HG03095 (cell line): ENCODE measurements around the gene HSPA1A.
"Not testable (repeated sequence)": the region's sequence is repeated elsewhere in the genome, so short reads cannot be mapped to it uniquely, and the experiment has no call there.

Experiments used
- ATAC-seq: cut with Tn5 transposase; IDR thresholded peaks from one replicate; pipeline ENCODE4 v1.9.1; 2021; ENCODE audit warnings: moderate library complexity; ENCODE audit not compliant: unreplicated experiment

The HSPA1A gene

DNA sequence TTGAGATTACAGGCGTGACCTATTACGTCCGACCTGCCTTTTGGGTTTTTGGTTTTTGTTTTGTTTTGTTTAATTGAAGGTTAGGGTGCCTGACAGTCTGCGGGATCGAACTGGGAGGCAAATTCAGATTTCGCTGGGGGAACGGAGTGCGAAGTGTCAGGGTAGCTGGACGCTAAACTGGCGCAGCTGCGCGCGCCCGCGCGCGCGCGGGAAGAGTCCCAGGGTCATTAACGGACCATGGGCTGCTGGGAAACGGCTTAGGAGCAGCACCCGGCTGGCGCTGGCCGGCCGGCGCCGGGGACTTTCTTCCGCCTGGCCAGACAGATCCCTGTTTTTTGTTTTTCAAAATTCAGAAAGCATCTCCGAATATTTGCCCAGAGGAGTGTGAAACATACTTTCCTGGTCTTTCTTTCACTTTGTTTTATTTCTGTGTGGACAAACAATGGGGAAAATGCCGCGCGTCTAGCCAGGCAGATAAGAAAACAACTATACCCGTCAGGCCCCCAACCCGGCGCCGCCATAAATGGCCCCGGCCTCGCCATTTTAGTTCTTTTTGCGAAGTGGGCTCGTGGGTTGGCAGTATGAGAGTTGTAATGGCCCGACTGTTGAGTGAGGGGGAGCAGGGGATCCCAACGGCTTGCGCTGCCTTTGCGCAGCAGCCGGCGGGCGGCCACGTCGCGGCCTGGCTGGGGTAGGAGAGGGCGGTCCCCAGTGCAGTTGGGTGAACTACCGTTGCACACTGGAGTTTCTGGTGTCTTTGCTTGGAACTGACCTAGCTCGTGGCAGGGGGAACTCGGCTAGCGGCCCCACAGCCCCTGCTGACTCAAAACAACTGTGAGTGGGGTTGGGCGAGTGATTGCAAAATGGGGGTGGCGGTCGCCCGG lies 19.3 kb downstream of the HSPA1A start:
- no peak for ATAC-seq

DNA sequence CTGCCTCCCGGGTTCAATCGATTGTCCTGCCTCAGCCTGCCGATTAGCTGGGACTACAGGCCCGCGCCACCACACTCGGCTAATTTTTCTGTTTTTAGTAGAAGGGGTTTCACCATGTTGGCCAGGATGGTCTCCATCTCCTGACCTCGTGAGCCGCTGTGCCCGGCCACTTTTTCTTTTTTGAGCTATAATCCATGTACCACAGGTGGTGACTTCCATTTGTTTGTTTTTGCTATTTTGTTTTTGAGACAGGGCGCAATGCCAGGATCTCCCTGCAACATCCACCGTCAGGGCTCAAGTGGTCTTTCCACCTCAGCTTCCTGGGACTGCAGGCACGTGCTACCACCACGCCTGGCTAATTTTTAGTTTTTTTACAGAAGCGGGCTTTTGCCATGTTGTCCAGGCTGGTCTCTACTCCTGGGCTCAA lies 20.7 kb downstream of the HSPA1A start:
- no peak for ATAC-seq

DNA sequence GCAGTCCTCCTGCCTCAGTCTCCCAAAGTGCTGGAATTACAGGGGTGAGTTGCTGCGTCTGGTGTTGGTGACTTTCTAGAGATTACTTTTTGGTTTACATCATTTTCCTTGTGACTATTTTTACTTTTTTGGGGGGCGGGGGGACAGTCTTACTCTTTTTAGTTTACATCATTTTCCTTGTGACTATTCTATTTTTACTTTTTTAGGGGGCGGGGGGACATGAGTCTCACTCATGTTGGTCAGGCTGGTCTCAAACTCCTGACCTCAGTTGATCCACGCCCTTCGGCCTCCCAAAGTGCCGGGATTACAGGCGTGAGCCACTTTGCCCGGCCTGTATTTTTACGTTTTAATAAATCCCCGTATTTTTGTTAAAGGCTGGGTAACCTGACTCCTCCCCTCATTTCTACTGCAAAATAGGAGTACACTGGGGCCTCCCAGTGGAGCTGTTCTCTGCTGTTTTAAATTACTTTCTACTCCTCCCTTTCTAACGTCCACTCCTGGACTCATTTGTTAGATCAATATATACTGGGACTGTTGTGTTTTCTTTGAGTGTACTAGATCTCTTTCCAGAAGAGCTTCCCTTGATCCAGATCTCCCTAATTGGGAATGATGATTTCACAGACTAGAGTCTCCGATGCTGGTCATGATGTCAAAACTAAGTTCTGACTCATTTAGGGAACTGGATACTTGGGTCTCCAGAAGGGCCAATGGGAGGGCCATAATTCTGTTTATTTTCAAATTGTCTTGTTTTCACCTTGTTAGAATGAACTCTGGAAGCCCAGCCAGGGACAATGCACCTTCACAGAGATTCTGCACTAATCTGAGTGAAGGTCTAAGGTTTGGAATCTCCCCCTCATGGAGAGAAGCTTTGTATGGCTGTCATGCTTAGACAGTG lies 21.4 kb downstream of the HSPA1A start:
- ATAC-seq, result no peak

DNA sequence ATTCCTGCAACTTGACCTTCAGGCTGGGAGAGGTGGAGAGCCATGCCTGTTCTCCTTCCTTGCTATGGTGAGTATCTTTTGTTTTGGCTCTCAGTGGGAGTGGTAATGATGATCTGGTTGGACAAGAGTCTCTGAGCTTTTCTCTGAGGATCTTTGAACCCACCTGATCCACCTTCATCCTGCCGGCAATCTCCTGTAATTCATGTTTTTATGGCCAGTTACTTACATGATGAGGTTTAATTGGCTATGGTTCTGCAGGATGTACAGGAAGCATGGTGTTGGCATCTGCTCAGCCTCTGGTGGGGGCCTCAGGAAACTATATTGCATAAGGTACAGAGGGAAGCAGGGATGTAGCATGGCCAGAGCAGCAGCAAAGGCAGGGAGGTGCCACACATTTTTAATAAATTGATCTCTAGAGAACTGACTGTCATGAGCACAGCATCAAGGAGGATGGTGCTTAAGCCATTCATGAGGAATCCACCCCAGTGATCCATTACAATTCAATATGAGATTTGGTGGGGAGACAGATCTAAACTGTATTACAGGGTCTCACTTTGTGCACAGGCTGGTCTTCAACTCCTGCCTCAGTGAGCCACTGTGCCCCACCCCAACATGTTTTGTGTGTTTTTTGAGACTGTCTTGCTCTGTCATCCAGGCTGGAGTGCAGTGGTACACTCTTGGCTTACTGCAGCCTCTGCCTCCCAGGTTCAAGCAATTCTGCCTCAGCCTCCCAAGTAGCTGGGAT lies 22.2 kb downstream of the HSPA1A start:
- ATAC-seq, result no peak

DNA sequence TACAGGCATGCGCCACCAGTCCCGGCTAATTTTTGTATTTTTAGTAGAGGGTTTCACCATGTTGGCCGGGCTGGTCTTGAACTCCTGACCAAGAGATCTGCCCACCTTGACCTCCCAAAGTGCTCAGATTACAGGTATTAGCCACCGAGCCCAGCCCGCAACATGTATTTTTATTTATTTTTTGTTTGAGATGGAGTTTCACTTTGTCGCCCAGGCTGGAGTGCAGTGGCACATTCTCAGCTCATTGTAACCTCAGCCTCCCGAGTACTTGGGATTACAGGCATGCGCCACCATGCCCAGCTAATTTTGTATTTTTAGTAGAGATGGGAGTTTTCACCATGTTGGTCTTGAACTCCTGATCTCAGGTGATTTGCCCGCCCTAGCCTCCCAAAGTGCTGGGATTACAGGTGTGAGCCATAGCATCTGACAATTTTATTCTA lies 22.8 kb downstream of the HSPA1A start:
- not testable (repeated sequence) for ATAC-seq

DNA sequence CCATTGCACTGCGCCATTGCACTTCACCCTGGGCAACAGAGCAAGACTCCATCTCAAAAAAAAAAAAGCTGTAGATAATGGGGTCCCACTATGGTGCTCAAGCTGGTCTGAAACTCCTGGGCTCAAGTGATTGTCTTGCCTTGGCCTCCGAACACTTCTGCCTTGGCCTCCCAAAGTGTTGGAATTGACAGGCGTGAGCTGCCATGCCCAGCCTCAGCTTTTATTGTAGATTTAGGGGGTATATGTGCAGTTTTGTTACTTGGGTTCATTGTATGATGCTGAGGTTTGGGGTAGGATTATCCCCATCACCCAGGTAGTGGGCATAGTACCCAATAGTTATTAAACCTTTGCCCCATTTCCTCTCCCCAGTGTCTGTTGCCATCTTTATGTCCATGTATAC lies 23.6 kb downstream of the HSPA1A start:
- ATAC-seq, result no peak

DNA sequence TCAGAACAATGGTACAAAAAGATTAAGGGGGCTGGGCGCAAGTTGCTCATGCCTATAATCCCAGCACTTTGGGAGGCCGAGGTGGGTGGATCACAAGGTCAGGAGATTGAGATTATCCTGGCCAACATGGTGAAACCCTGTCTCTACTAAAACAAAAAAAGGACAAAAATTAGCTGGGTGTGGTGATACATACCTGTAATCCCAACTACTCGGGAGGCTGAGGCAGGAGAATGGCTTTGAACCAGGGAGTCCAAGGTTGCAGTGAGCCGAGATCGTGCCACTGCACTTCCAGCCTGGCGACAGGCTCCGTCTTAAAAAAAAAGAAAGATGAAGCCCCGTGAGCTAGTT lies 24.4 kb downstream of the HSPA1A start:
- not testable (repeated sequence) for ATAC-seq

DNA sequence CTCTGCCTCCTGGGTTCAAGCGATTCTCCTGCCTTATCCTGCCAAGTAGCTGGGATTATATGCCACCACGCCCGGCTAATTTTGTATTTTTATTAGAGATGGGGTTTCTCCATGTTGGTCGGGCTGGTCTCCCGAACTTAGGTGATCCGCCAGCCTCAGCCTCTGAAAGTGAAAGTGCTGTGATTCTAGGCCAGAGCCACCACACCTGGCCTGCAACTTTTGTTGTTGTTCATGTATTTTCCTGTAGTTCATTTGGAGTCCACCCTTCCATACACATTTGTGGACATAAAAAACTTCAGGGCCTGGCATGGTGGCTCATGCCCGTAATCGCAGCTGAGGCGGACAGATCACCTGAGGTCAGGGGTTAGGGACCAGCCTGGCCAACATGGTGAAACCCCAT lies 26.7 kb downstream of the HSPA1A start:
- no peak for ATAC-seq

DNA sequence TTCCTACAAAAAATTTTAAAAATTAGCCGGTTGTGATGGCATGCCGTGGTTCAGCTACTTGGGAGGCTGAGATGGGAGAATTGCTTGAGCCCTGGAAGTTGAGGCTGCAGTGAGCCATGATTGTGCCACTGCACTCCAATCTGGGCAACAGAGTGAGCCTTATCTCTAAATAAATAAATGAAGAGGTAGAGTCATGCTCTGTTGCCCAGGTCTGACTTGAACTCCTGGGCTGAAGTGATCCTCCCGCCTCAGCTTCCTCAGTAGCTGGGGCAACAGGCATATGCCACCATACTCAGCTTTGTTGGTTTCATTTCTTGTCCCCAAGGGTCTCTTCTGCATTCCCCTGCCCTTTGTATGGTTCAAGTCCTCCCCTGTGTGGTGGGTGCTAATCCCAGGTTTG lies 29.2 kb downstream of the HSPA1A start:
- ATAC-seq, result no peak

DNA sequence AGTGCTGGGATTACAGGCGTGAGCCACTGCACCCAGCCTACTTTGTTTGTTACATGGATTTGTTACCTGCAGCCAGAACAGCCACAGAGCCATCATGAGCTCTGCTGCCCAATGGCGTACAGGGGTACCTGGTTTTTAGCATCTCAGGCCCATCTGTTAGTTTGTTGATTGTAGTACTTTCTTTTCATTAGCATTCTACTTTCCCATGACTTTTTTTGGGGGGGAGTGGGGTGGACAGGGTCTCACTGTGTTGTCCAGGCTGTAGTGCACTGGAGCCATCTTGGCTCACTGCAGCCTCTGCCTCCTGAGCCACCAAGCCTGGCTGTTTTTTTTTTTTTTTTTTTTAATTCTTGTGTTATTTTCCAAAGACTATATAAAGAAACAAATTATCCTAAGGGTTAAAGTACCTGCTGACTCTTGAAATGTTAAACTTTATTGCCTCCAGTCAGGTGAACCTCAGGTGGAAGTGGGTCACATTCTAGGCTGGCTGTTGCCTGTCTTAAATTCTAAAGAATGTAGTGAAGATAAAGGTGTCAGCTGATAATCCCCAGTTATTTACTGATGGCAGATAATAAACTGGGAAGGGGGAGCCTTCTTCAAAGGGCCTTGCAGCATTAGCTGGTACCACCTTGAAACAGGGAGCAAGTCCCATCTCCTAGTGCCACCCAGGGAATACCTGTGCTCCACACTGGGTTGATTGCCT lies 32.1 kb downstream of the HSPA1A start:
- ATAC-seq, result no peak

DNA sequence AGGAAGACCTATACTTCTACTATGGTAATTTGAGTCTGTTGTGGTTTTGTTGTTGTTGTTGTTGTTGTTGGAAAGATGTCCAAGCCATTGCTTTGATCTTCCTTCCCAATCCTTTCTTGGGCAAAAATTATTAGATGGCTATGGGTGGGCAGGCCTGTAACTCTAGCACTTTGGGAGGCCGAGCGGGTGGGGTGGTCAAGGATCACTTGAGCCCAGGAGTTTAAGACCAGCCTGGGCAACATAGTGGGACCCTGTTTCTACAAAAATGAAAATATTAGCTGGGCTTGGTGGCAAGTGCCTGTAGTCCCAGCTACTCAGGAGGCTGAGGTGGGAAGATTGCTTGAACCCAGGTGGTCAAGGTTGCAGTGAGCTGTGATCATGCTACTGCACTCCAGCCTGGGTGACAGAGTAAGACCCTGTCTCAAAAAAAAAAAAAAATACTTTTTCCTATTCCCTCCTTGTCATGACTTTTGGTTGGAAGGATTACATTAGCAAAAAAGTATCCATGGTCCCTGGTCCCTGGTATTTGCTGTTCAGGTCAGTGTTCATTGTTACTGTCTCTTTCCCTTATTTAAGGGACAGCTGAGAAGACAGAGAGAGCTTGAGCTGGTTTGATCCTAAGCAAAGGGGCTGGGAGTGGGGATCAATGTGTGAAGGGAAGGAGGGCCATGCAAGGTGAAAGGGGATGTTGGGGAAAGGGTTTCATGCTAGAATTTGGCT lies 35.6 kb downstream of the HSPA1A start:
- no peak for ATAC-seq

DNA sequence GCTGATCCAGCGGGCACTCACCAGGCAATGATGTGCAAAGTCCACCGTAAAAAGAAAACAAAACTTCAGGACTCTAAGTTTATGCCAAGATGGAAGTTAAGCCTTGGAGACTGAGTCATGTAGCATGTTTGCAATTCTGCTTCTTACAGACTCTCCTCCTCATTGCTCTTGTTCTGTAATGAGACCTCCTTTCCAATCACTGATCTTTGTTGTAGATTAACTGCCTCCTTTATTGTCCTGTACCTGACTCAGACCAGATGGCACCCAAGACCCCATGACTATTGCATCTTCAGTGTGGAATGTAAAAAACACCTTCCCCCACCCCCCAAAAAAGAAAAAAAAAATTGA lies 36.1 kb downstream of the HSPA1A start:
- ATAC-seq, result no peak

DNA sequence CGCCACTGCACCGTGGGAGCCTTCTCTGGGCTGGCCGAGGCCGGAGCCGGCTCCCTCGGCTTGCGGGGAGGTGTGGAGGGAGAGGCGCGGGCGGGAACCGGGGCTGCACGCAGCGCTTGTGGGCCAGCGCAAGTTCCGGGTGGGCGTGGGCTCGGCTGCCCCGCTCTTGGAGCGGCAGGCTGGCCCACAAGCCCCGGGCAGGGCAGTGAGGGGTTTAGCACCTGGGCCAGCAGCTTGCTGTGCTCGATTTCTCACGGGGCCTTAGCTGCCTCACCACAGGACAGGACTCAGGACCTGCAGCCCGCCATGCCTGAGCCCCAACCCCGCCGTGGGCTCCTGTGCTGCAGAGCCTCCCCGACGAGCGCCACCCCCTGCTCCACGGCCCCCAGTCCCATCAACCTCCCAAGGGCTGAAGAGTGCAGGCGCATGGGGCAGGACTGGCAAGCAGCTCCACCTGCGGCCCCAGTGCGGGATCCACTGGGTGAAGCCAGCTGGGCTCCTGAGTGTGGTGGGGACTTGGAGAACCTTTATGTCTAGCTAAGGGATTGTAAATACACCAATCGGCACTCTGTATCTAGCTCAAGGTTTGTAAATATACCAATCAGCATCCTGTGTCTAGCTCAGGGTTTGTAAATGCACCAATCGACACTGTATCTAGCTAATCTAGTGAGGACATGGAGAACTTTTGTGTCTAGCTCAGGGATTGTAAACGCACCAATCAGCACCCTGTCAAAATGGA lies 36.8 kb downstream of the HSPA1A start:
- not testable (repeated sequence) for ATAC-seq

DNA sequence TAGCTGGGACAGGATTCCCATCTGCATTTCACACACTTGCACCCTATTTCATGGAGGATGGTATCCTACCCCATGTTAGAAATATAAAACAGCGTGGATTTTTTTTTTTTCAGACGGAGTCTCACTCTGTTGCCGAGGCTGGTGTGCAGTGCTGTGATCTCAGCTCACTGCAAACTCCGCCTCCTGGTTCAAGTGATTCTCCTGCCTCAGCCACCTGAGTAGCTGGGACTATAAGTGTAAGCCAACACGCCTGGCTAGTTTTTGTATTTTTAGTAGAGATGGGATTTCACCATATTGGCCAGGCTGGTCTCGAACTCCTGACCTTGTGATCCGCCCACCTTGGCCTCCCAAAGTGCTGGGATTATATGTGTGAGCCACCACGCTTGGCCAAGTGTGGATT lies 42.4 kb downstream of the HSPA1A start:
- not testable (repeated sequence) for ATAC-seq

DNA sequence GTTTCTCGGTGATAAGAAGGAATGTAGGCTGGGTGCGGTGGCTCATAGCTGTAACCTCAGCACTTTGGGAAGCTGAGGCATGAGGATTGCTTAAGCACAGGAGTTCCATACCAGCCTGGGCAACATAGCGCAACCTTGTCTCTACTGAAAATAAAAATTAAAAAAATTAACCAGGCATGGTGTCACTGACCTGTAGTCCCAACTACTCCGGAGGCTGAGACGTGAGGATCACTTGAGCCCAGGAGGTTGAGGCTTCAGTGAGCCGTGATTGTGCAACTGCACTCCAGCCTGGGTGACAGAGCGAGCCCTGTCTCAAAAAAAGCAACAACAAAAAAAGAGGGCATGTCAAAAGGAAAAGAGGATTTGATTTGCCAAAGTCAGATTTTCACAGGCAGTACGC lies 43.4 kb downstream of the HSPA1A start:
- no peak for ATAC-seq

DNA sequence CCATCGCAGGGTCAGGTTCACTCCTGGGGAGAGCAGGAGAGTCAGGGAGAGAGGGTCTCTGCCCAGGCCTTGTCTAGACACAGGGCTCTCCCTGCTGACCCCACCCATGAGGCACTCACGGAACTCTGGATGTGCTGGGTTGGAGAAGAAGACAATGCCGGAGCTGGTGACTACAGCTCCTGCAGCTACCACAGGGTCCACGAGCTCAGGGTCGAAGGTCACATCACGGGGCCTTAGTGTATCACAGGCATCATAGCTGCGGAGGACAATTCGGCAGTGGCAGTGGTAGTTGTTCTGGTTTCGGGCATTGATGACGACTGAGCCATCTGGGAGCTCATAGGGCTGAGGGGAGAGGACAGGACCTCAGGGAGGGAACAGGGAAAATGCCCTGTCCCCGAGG lies 44.6 kb downstream of the HSPA1A start:
- no peak for ATAC-seq

DNA sequence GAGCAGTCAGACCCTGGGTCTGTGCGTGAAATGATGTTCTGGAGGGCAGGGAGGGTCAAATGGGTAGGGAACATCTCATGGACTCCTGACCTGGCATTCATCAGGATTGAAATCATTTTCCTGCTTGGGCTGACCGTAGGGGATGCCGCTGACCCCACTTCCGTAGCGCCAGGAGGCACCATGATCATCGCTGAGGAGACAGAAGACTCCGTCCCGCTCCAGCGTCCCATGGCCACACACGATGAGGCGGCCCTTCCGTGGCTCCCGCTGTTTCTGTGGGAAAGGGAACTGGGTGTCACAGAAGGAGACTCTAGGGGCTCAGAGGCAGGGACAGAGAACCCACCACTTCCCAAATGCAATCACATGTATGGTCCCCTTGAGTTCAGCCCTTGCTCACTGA lies 45.0 kb downstream of the HSPA1A start:
- ATAC-seq, result no peak

DNA sequence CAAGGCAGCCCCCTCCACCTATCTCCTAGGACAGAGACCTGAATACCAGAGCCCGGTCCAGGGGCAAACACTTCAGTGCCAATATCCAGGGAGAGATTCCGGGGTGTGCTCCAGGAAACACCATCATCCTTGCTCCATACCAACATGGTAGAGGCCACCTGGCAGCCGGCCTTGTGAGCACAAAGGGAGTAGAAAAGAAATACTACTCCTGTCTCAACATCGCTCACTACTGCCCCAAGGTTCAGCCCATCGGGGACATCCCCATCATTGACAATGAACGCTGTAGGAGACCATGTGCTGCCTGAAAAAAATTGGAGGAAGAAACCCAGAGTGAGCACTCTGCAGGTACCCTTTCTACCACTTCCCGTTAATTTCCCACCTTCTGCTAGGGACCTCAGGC lies 45.8 kb downstream of the HSPA1A start:
- no peak for ATAC-seq

DNA sequence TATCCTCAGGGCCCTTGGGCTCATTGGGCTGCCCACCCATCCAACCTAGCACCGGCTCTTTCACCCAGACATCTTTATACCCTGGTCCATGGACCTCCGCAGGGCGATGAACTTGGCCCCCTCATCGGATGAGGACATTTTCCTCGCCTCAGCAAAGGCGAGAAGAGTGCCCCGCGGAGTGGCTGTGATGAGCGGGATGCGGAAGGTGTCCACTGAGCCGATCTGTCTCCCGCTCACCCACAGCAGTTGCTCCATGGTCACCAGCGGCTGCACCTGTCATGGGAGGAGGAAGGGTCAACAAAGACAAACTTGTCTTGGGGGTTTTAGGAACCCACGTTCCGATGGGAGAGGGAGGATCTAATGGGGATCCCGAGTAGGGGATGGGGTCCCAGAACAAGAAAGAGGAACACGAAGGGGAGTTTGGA lies 46.6 kb downstream of the HSPA1A start:
- no peak for ATAC-seq
